Measurements from ENCODE around the gene PIP5KL1. TPM values are rescaled to one million over a fixed set of nuclear protein-coding genes. Genes with fewer than 3 reads are reported as not detected.
A peak's percentile ranks its signal among the peaks of the same experiment; 100 is the strongest.

Gene PIP5KL1
- total RNA-seq, 1 experiment from 2014 or later = 16.8 TPM

DNA sequence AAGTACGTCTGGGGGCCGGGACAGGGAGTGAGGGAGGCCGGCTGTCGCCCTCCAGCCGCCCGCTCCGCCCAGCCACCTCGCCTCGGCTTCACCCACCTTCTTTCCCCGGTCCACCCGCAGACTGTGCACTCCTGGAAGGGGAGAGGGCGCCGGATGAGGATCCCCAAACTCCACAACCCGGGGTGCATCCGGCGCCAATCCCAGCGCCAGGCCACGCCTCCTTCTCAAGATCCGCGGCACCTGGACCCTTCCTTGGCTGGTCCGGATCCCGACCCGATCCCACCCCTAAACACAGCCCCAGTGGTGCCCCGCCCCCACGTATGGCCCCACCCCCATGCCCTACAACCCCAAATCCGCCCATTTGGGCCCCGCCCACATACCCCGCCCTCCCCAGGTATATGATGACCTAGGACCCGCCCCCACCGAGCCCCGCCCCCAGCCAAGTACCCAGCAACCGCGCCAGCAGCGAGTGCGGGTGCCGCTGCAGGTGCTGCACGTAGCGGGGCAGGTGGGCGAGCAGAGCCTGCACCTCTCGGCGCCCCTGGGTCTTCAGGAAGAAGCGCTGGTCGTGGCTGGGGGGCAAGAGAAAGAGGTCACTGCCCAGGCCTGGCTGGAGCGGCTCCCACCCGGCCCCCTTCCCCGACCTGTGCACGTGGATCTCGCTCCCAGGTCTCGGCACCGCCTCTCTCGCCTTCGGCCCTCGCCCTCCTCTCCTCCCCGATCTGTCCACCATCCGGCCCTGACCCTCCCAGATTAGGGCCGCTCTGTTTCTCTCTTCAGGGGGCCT, 3.2 kb downstream of the PIP5KL1 start (continued):
- TF ChIP-seq, protein P1, sequence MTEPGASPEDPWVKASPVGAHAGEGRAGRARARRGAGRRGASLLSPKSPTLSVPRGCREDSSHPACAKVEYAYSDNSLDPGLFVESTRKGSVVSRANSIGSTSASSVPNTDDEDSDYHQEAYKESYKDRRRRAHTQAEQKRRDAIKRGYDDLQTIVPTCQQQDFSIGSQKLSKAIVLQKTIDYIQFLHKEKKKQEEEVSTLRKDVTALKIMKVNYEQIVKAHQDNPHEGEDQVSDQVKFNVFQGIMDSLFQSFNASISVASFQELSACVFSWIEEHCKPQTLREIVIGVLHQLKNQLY (CRISPR knock-in tag; IDR thresholded peaks at IDR 0.05) = no peak
- TF ChIP-seq RELA (CRISPR knock-in tag; IDR thresholded peaks at IDR 0.05; ENCODE audit: borderline replicate concordance) (no peak), NFE2L1 (CRISPR knock-in tag; IDR thresholded peaks at IDR 0.05) (no peak), NR3C1 (CRISPR knock-in tag; conservative IDR thresholded peaks at IDR 0.05; ENCODE audit: low read depth) (no peak), EMX1 (CRISPR knock-in tag; IDR thresholded peaks at IDR 0.05) (no peak), SOX15 (CRISPR knock-in tag; IDR thresholded peaks at IDR 0.05) (no peak), OVOL2 (CRISPR knock-in tag; IDR thresholded peaks at IDR 0.05; ENCODE audit: borderline replicate concordance) (no peak), ZBTB21 (CRISPR knock-in tag; IDR thresholded peaks at IDR 0.05; ENCODE audit: borderline replicate concordance) (no peak)
- TF ChIP-seq, protein P2, sequence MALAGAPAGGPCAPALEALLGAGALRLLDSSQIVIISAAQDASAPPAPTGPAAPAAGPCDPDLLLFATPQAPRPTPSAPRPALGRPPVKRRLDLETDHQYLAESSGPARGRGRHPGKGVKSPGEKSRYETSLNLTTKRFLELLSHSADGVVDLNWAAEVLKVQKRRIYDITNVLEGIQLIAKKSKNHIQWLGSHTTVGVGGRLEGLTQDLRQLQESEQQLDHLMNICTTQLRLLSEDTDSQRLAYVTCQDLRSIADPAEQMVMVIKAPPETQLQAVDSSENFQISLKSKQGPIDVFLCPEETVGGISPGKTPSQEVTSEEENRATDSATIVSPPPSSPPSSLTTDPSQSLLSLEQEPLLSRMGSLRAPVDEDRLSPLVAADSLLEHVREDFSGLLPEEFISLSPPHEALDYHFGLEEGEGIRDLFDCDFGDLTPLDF (CRISPR knock-in tag; IDR thresholded peaks at IDR 0.05) = no peak
- TF ChIP-seq, protein P3, sequence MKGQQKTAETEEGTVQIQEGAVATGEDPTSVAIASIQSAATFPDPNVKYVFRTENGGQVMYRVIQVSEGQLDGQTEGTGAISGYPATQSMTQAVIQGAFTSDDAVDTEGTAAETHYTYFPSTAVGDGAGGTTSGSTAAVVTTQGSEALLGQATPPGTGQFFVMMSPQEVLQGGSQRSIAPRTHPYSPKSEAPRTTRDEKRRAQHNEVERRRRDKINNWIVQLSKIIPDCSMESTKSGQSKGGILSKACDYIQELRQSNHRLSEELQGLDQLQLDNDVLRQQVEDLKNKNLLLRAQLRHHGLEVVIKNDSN (CRISPR knock-in tag; IDR thresholded peaks at IDR 0.05) = no peak
- TF ChIP-seq, protein P4, sequence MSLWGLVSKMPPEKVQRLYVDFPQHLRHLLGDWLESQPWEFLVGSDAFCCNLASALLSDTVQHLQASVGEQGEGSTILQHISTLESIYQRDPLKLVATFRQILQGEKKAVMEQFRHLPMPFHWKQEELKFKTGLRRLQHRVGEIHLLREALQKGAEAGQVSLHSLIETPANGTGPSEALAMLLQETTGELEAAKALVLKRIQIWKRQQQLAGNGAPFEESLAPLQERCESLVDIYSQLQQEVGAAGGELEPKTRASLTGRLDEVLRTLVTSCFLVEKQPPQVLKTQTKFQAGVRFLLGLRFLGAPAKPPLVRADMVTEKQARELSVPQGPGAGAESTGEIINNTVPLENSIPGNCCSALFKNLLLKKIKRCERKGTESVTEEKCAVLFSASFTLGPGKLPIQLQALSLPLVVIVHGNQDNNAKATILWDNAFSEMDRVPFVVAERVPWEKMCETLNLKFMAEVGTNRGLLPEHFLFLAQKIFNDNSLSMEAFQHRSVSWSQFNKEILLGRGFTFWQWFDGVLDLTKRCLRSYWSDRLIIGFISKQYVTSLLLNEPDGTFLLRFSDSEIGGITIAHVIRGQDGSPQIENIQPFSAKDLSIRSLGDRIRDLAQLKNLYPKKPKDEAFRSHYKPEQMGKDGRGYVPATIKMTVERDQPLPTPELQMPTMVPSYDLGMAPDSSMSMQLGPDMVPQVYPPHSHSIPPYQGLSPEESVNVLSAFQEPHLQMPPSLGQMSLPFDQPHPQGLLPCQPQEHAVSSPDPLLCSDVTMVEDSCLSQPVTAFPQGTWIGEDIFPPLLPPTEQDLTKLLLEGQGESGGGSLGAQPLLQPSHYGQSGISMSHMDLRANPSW (CRISPR knock-in tag; conservative IDR thresholded peaks at IDR 0.05; ENCODE audit: low read depth) = no peak
- TF ChIP-seq, protein P5, sequence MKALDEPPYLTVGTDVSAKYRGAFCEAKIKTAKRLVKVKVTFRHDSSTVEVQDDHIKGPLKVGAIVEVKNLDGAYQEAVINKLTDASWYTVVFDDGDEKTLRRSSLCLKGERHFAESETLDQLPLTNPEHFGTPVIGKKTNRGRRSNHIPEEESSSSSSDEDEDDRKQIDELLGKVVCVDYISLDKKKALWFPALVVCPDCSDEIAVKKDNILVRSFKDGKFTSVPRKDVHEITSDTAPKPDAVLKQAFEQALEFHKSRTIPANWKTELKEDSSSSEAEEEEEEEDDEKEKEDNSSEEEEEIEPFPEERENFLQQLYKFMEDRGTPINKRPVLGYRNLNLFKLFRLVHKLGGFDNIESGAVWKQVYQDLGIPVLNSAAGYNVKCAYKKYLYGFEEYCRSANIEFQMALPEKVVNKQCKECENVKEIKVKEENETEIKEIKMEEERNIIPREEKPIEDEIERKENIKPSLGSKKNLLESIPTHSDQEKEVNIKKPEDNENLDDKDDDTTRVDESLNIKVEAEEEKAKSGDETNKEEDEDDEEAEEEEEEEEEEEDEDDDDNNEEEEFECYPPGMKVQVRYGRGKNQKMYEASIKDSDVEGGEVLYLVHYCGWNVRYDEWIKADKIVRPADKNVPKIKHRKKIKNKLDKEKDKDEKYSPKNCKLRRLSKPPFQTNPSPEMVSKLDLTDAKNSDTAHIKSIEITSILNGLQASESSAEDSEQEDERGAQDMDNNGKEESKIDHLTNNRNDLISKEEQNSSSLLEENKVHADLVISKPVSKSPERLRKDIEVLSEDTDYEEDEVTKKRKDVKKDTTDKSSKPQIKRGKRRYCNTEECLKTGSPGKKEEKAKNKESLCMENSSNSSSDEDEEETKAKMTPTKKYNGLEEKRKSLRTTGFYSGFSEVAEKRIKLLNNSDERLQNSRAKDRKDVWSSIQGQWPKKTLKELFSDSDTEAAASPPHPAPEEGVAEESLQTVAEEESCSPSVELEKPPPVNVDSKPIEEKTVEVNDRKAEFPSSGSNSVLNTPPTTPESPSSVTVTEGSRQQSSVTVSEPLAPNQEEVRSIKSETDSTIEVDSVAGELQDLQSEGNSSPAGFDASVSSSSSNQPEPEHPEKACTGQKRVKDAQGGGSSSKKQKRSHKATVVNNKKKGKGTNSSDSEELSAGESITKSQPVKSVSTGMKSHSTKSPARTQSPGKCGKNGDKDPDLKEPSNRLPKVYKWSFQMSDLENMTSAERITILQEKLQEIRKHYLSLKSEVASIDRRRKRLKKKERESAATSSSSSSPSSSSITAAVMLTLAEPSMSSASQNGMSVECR (CRISPR knock-in tag; IDR thresholded peaks at IDR 0.05; ENCODE audit: borderline replicate concordance) = no peak
- TF ChIP-seq, protein P6, sequence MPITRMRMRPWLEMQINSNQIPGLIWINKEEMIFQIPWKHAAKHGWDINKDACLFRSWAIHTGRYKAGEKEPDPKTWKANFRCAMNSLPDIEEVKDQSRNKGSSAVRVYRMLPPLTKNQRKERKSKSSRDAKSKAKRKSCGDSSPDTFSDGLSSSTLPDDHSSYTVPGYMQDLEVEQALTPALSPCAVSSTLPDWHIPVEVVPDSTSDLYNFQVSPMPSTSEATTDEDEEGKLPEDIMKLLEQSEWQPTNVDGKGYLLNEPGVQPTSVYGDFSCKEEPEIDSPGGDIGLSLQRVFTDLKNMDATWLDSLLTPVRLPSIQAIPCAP (CRISPR knock-in tag; IDR thresholded peaks at IDR 0.05) = no peak
- TF ChIP-seq, protein P7, sequence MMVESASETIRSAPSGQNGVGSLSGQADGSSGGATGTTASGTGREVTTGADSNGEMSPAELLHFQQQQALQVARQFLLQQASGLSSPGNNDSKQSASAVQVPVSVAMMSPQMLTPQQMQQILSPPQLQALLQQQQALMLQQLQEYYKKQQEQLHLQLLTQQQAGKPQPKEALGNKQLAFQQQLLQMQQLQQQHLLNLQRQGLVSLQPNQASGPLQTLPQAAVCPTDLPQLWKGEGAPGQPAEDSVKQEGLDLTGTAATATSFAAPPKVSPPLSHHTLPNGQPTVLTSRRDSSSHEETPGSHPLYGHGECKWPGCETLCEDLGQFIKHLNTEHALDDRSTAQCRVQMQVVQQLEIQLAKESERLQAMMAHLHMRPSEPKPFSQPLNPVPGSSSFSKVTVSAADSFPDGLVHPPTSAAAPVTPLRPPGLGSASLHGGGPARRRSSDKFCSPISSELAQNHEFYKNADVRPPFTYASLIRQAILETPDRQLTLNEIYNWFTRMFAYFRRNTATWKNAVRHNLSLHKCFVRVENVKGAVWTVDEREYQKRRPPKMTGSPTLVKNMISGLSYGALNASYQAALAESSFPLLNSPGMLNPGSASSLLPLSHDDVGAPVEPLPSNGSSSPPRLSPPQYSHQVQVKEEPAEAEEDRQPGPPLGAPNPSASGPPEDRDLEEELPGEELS (CRISPR knock-in tag; IDR thresholded peaks at IDR 0.05) = 0 out of 2 replicates have a peak, but pooled peaks have one; percentile 24
- TF ChIP-seq, protein P8, sequence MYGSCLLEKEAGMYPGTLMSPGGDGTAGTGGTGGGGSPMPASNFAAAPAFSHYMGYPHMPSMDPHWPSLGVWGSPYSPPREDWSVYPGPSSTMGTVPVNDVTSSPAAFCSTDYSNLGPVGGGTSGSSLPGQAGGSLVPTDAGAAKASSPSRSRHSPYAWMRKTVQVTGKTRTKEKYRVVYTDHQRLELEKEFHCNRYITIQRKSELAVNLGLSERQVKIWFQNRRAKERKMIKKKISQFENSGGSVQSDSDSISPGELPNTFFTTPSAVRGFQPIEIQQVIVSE (CRISPR knock-in tag; IDR thresholded peaks at IDR 0.05; ENCODE audit: borderline replicate concordance) = no peak
- TF ChIP-seq, protein P9, sequence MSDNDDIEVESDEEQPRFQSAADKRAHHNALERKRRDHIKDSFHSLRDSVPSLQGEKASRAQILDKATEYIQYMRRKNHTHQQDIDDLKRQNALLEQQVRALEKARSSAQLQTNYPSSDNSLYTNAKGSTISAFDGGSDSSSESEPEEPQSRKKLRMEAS (CRISPR knock-in tag; IDR thresholded peaks at IDR 0.05) = peak; percentile 85; the same call in 1 of the 2 replicates
- TF ChIP-seq, protein P10, sequence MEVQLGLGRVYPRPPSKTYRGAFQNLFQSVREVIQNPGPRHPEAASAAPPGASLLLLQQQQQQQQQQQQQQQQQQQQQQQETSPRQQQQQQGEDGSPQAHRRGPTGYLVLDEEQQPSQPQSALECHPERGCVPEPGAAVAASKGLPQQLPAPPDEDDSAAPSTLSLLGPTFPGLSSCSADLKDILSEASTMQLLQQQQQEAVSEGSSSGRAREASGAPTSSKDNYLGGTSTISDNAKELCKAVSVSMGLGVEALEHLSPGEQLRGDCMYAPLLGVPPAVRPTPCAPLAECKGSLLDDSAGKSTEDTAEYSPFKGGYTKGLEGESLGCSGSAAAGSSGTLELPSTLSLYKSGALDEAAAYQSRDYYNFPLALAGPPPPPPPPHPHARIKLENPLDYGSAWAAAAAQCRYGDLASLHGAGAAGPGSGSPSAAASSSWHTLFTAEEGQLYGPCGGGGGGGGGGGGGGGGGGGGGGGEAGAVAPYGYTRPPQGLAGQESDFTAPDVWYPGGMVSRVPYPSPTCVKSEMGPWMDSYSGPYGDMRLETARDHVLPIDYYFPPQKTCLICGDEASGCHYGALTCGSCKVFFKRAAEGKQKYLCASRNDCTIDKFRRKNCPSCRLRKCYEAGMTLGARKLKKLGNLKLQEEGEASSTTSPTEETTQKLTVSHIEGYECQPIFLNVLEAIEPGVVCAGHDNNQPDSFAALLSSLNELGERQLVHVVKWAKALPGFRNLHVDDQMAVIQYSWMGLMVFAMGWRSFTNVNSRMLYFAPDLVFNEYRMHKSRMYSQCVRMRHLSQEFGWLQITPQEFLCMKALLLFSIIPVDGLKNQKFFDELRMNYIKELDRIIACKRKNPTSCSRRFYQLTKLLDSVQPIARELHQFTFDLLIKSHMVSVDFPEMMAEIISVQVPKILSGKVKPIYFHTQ (CRISPR knock-in tag; IDR thresholded peaks at IDR 0.05) = no peak
